A549 (cell line): Measurements from ENCODE around the gene HOXA10. TPM values are rescaled to one million over a fixed set of nuclear protein-coding genes. Genes with fewer than 3 reads are reported as not detected.
A peak's percentile ranks its signal among the peaks of the same experiment; 100 is the strongest.

Experiments used
- ATAC-seq, 2 experiments: fragments of 200-7000 bp in 1 of 2; fragments of >200 bp in 1 of 2; cut with Nextera tagmentation in 1 of 2; cut with Tn5 transposase in 1 of 2; 3 replicates each; pipeline versions ENCODE4 v1.8.0 to v1.9.1; 2018 to 2020; ENCODE audit warnings: mild to moderate bottlenecking in 1 of 2, moderate library complexity in 1 of 2
- CTCF ChIA-PET: fragments of 300-600 bp; sonication (Branson Sonifier 250); formaldehyde crosslinking; extraction: SDS; loops from one replicate; lab custom pipeline; 2021; ENCODE audit warnings: antibody characterized with exemption, inconsistent platforms; lab: Yijun Ruan, JAX
- POLR2A ChIA-PET: fragments of 350-600 bp; formaldehyde crosslinking; extraction: SDS; loops from one replicate; lab custom pipeline; 2021; ENCODE audit warnings: antibody characterized with exemption, inconsistent platforms; lab: Yijun Ruan, JAX
- DNase-seq, 2 experiments: peaks; one replicate each; pipeline versions ENCODE4 v3.0.0 to v3.0.0-alpha.2; 2011 to 2016; ENCODE audit warnings: low read depth in 1 of 2, low spot score in 1 of 2
- FAIRE-seq: peaks from 2 replicates; lab custom pipeline; 2011; peaks lifted over from hg19 to GRCh38; lab: Jason Lieb, UNC
- H3K27ac ChIP-seq, 2 experiments: fragments of >200 bp; sonication (Bioruptor Twin); formaldehyde crosslinking; 3 replicates each; pipeline ENCODE4 v1.5.1; 2016 to 2017
- H3K4me1 ChIP-seq: fragments of >200 bp; sonication (Bioruptor Twin); formaldehyde crosslinking; 3 replicates; pipeline ENCODE4 v1.6.1; 2016
- H3K4me2 ChIP-seq: fragments of >200 bp; sonication (Bioruptor Twin); formaldehyde crosslinking; 3 replicates; pipeline ENCODE4 v1.6.1; 2016
- H3K4me3 ChIP-seq: fragments of >200 bp; sonication (Bioruptor Twin); formaldehyde crosslinking; 3 replicates; pipeline ENCODE4 v1.5.1; 2016
- H3K9me3 ChIP-seq: fragments of >200 bp; sonication (Bioruptor Twin); formaldehyde crosslinking; 3 replicates; pipeline ENCODE4 v1.6.1; 2016
- CBX2 ChIP-seq: fragments of 200-600 bp; sonication (generic); IDR thresholded peaks from 2 replicates; pipeline ENCODE4 v1.6.1; 2016; ENCODE audit warnings: low read depth, mild to moderate bottlenecking, borderline replicate concordance
- EHF ChIP-seq: fragments of 250-450 bp; sonication (Bioruptor Pico); IDR thresholded peaks from 2 replicates; pipeline ENCODE4 v1.5.0; 2020; ENCODE audit warnings: mild to moderate bottlenecking
- EP300 ChIP-seq, 2 experiments: fragments of >200 bp; sonication (Bioruptor Twin); formaldehyde crosslinking; IDR thresholded peaks; 2 replicates in 1 of 2; 3 replicates in 1 of 2; pipeline ENCODE4 v1.6.1; 2016 to 2017
- ESRRA ChIP-seq: fragments of 150-350 bp; IDR thresholded peaks from 2 replicates; pipeline ENCODE4 v1.6.1; 2014; ENCODE audit warnings: mild to moderate bottlenecking, low read length, borderline replicate concordance
- FOSL2 ChIP-seq, 2 experiments: fragments of 450-650 bp in 1 of 2; fragments of >200 bp in 1 of 2; sonication (Bioruptor Twin) in 1 of 2; formaldehyde crosslinking; IDR thresholded peaks; 2 replicates each; pipeline versions ENCODE4 v1.5.0 to v1.6.1; 2016 to 2020; ENCODE audit warnings: mild to moderate bottlenecking in 1 of 2, moderate library complexity in 1 of 2
- HEYL ChIP-seq: fragments of 250-450 bp; sonication (Bioruptor Pico); IDR thresholded peaks from 2 replicates; pipeline ENCODE4 v1.8.0; 2021; ENCODE audit warnings: mild to moderate bottlenecking, moderate library complexity
- HOXB5 ChIP-seq: fragments of 250-450 bp; sonication (Bioruptor Pico); IDR thresholded peaks from 2 replicates; pipeline ENCODE4 v1.5.0; 2020; ENCODE audit warnings: mild to moderate bottlenecking, moderate library complexity
- PHF8 ChIP-seq: fragments of 200-600 bp; sonication (generic); IDR thresholded peaks from 2 replicates; pipeline ENCODE4 v1.6.1; 2016; ENCODE audit warnings: low read depth, mild to moderate bottlenecking, antibody characterized with exemption, moderate library complexity, borderline replicate concordance
- RAD21 ChIP-seq, 2 experiments: fragments of >200 bp in 1 of 2; sonication (Bioruptor Twin) in 1 of 2; formaldehyde crosslinking in 1 of 2; IDR thresholded peaks in 1 of 2; conservative IDR thresholded peaks in 1 of 2; 2 replicates in 1 of 2; 3 replicates in 1 of 2; pipeline ENCODE4 v1.6.1; 2012 to 2018; ENCODE audit warnings: inconsistent platforms in 1 of 2
- SMC3 ChIP-seq: fragments of >200 bp; sonication (Bioruptor Twin); formaldehyde crosslinking; IDR thresholded peaks from 3 replicates; pipeline ENCODE4 v1.6.1; 2018; ENCODE audit warnings: inconsistent platforms
- TP53 ChIP-seq: fragments of 250-450 bp; sonication (Bioruptor Pico); IDR thresholded peaks from 2 replicates; pipeline ENCODE4 v1.5.0; 2021; ENCODE audit warnings: mild to moderate bottlenecking, moderate library complexity
- ZNF302 ChIP-seq: fragments of 250-450 bp; sonication (Bioruptor Pico); IDR thresholded peaks from 2 replicates; pipeline ENCODE4 v1.9.0; 2021; ENCODE audit warnings: inconsistent platforms, mild to moderate bottlenecking, moderate library complexity
- WGBS: methylation state at CpG from one replicate; pipeline ENCODE4 v1.1.6; 2017; ENCODE audit errors: missing lambda C conversion rate; 5-methylcytosine and 5-hydroxymethylcytosine counted together
- polyA plus RNA-seq, 4 experiments: library from polyadenylated mRNA; depleted of rRNA in 3 of 4; stranded (reverse); fragments of >200 nt; fragmentation: RNase III in 1 of 4; extraction: RNeasy Plus Mini Kit Qiagen cat#74134 plus additional on column Dnase treatment in 1 of 4; gene quantifications; 2 replicates in 3 of 4; 3 replicates in 1 of 4; pipeline ENCODE4 v1.2.3, GENCODE V29; 2011 to 2017
- TF ChIP-seq, protein P1 (sequence below): fragments of 150-350 bp; IDR thresholded peaks from 2 replicates; pipeline ENCODE4 v1.6.1; 2014; ENCODE audit warnings: low read depth, mild to moderate bottlenecking, low read length
- TF ChIP-seq, protein P2 (sequence below): fragments of 250-450 bp; sonication (Bioruptor Pico); IDR thresholded peaks from 2 replicates; pipeline ENCODE4 v1.5.0; 2021; ENCODE audit warnings: mild to moderate bottlenecking, moderate library complexity, borderline replicate concordance
- TF ChIP-seq, protein P3 (sequence below): fragments of >200 bp; sonication (Bioruptor Twin); formaldehyde crosslinking; IDR thresholded peaks from 3 replicates; pipeline ENCODE4 v1.5.1; 2016

HOXA10 gene
- polyA plus RNA-seq, 2 of the 4 experiments (the other 2 are of a cell fraction), result 5.2 to 7.7 TPM

DNA sequence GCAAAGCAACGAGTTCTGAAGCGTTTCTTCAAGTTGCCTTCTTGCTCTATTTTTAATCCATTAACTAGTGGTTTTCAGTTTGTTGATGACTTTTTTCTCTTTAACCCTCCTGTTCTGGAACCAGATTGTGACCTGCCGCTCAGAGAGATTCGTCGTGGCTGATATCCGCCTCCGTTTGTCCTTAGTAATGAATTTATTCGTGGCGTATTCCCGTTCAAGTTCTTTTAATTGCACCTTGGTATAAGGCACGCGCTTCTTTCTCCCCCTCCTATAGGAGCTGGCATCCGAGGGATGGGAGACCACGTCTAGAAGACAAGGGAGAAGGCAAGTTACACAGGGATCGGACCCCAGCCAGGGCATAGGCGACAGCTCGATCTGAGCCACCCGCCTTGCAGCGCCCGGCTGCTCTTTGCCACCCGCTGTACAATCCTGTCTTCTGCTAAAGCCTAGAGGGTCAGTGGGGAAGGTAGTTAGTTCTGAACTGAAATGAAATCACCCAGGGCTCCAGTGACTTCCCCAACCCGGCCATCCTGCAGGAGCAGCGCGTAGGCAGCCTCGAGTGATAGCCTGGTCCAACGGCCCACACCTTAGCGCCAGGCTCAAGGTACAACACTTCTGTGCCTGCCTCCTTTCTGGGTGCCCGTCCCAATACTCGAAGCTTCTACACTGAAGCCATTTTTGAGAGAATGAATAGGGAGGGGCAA, 24.2 kb upstream of the HOXA10 start:
- 92% methylated on average over 29 of the region's 29 CpGs for WGBS
- ATAC-seq (no peak), DNase-seq (no peak), FAIRE-seq (no peak)
- Histone ChIP-seq H3K4me1 (peaks cover 15% of the 10 kb centered on the region), H3K4me3 (peak overlapping the region; percentile 82), H3K27ac (peak overlapping the region; percentile 77 to 87; a peak in 5 of 6 replicates), H3K4me2 (peak overlapping the region; percentile 85)
- CTCF ChIA-PET, result interaction anchor here (0.7 to 4.2 kb wide), 20 partner anchors 9 to 899 kb away, joined by 3 to 33 read pairs (median 8); no protein-coding TSS in a partner anchor
- TF ChIP-seq HOXB5 (CRISPR knock-in tag) (peak; percentile 100), PHF8 (no peak), FOSL2 (IDR thresholded peaks at IDR 0.05) (no peak), FOSL2 (CRISPR knock-in tag; IDR thresholded peaks at IDR 0.05) (no peak)
- TF ChIP-seq, all 56 proteins: peak for 1
- POLR2A ChIA-PET, result no interaction called here
- H3K9me3 ChIP-seq, result no peaks in the 10 kb centered on the region

DNA sequence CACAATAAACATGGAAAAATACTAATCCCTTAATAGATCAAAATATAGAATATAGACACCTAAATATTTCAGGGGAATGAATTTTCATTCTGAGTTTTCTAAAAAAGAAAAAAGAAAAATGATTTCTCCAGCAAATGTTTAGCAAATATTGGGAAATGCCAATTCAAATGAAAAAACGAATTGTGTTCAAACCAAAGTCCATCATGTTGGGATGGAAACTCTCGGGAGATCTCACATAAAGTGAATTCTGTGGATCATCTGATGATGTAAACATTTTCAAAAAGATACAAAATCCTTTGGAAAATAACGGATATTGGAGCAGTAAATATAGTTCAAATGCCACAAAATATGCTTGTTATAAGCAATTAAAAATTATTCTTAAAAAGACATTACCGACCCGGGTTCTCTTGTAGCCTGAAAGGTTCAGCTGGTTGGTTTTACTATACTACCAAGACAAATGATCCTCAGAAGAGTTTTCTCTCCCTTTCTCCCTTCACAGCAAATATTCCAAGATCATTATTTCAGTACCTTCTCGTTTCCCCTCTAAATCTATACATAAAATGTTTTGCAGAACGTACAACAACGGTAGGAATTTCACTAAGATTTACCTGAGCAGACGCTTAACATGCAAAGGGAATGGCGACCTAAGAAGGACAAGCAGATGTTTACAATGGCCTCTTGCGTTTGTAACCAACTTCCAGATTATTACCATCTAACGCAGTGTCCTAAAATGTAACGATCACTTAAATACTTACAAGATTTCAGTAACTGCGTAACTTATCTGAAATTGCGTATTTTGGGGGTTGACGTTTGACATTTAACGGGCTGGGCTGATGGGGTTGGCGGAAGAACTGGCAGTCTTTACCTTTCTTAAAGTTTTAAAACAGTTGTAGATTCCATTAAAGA, 23.3 kb upstream of the HOXA10 start:
- 88% methylated on average over 18 of the region's 18 CpGs for whole genome bisulfite sequencing
- TF ChIP-seq SMC3 (no peak), FOSL2 (IDR thresholded peaks at IDR 0.05) (no peak), FOSL2 (CRISPR knock-in tag; IDR thresholded peaks at IDR 0.05) (no peak), EHF (0 out of 2 replicates have a peak, but pooled peaks have one; percentile 40), HOXB5 (CRISPR knock-in tag) (peak; percentile 100)
- no peaks in the 10 kb centered on the region for H3K9me3 ChIP-seq
- H3K4me2 ChIP-seq, result peak overlapping the region; percentile 16; the same call in 1 of the 3 replicates
- H3K4me3 ChIP-seq, result no peak overlapping the region
- ChIA-PET POLR2A (no interaction called here), CTCF (interaction anchor here (1.7 to 4.2 kb wide), 7 partner anchors 13 to 844 kb away, joined by 4 to 33 read pairs (median 17); no protein-coding TSS in a partner anchor)
- H3K4me1 ChIP-seq, result peaks cover 15% of the 10 kb centered on the region
- DNase-seq (no peak), FAIRE-seq (no peak), ATAC-seq (no peak)
- H3K27ac ChIP-seq, result no peak overlapping the region

DNA sequence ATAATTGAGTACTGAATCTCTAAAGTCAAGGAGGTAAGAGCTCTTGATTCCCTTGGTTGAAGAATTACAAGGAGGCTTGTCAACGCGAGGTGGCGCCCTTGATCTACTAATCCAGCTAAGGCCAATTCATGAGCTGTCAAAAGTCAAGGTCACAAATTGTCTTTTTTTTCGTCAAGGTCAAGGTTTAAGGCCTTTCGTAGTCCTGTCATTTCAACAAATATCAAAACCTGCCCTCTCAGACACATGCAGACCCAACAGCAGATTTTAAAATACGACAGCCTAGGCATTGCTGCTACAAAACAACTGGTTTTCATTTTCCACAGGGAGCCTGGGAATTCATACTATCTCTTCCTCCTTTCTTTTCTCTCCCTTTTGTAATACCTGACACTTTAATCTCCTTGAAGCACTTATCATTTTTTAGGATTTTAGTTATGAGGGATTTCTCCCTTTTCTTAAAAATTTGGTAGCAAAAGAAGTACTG, 22.2 kb upstream of the HOXA10 start:
- peaks cover 15% of the 10 kb centered on the region for H3K4me1 ChIP-seq
- CTCF ChIA-PET, result interaction anchor here (0.5 to 4.8 kb wide), 54 partner anchors 10 to 900 kb away, joined by 3 to 58 read pairs (median 4); partner anchors contain the start of genes HIBADH, HOXA11 and TAX1BP1
- POLR2A ChIA-PET, result interaction anchor here (1.1 kb wide), 1 partner anchor 725 kb away, joined by 6 read pairs; no protein-coding TSS in a partner anchor
- no peaks in the 10 kb centered on the region for H3K9me3 ChIP-seq
- TF ChIP-seq EP300 (IDR thresholded peaks at IDR 0.05) (no peak), HEYL (CRISPR knock-in tag) (no peak), ESRRA (peak; percentile 96), ZNF302 (CRISPR knock-in tag) (no peak), SMC3 (peak; percentile 89), RAD21 (conservative IDR thresholded peaks at IDR 0.05 in 1 of 2, IDR thresholded peaks at IDR 0.05 in 1 of 2) (peak; percentile 97 to 98), TP53 (CRISPR knock-in tag) (no peak), CBX2 (no peak)
- TF ChIP-seq, protein P1, sequence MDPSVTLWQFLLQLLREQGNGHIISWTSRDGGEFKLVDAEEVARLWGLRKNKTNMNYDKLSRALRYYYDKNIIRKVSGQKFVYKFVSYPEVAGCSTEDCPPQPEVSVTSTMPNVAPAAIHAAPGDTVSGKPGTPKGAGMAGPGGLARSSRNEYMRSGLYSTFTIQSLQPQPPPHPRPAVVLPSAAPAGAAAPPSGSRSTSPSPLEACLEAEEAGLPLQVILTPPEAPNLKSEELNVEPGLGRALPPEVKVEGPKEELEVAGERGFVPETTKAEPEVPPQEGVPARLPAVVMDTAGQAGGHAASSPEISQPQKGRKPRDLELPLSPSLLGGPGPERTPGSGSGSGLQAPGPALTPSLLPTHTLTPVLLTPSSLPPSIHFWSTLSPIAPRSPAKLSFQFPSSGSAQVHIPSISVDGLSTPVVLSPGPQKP, result no peak
- TF ChIP-seq, protein P2, sequence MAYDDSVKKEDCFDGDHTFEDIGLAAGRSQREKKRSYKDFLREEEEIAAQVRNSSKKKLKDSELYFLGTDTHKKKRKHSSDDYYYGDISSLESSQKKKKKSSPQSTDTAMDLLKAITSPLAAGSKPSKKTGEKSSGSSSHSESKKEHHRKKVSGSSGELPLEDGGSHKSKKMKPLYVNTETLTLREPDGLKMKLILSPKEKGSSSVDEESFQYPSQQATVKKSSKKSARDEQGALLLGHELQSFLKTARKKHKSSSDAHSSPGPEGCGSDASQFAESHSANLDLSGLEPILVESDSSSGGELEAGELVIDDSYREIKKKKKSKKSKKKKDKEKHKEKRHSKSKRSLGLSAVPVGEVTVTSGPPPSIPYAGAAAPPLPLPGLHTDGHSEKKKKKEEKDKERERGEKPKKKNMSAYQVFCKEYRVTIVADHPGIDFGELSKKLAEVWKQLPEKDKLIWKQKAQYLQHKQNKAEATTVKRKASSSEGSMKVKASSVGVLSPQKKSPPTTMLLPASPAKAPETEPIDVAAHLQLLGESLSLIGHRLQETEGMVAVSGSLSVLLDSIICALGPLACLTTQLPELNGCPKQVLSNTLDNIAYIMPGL (CRISPR knock-in tag), result no peak
- TF ChIP-seq, protein P3, sequence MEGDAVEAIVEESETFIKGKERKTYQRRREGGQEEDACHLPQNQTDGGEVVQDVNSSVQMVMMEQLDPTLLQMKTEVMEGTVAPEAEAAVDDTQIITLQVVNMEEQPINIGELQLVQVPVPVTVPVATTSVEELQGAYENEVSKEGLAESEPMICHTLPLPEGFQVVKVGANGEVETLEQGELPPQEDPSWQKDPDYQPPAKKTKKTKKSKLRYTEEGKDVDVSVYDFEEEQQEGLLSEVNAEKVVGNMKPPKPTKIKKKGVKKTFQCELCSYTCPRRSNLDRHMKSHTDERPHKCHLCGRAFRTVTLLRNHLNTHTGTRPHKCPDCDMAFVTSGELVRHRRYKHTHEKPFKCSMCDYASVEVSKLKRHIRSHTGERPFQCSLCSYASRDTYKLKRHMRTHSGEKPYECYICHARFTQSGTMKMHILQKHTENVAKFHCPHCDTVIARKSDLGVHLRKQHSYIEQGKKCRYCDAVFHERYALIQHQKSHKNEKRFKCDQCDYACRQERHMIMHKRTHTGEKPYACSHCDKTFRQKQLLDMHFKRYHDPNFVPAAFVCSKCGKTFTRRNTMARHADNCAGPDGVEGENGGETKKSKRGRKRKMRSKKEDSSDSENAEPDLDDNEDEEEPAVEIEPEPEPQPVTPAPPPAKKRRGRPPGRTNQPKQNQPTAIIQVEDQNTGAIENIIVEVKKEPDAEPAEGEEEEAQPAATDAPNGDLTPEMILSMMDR, result peak; percentile 96
- H3K4me2 ChIP-seq, result peak overlapping the region; percentile 36; the same call in 2 of the 3 replicates
- no peak for ATAC-seq
- no peak overlapping the region for H3K27ac ChIP-seq
- DNase-seq, result peak; percentile 58 to 79
- 5% methylated on average over 6 of the region's 6 CpGs for WGBS
- FAIRE-seq, result peak; percentile 59
- no peak overlapping the region for H3K4me3 ChIP-seq
